HG03520 (cell line): ENCODE data around the gene SHC1.

ENCODE experiments used
- ATAC-seq: cut with Tn5 transposase; IDR thresholded peaks from one replicate; pipeline ENCODE4 v1.9.1; 2021; ENCODE audit warnings: mild to moderate bottlenecking, moderate library complexity; ENCODE audit not compliant: unreplicated experiment

SHC1 gene

DNA sequence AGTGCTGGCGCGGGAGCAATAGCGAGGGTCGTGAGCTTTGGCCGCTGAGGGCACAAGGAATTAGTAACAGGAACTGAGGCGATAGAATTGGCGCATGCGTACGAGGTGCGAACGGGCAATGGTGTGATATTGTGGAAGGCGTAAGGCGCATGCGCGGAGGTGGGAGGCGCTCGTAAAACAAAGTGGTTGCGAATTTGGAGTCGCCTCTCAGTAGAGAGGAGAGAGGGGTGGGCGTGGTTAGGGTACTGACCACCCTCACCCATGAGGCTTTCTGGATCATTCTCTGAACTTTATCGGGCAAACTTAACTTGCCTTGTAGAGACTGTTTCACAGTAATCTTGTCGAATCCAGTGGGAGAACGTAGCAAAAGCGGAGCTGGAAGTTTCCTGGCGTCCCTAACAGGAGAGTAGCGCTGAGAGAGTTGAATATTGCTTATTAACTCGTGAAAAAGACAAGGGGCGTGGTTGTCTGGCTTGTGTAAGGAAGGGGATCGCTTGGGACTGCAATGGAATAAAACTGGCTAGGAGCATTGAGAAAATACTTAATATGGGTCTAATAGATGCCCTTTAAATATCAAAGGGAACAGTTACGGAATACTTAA lies 4.4 kb upstream of the SHC1 start:
- ATAC-seq, result peak; percentile 38

DNA sequence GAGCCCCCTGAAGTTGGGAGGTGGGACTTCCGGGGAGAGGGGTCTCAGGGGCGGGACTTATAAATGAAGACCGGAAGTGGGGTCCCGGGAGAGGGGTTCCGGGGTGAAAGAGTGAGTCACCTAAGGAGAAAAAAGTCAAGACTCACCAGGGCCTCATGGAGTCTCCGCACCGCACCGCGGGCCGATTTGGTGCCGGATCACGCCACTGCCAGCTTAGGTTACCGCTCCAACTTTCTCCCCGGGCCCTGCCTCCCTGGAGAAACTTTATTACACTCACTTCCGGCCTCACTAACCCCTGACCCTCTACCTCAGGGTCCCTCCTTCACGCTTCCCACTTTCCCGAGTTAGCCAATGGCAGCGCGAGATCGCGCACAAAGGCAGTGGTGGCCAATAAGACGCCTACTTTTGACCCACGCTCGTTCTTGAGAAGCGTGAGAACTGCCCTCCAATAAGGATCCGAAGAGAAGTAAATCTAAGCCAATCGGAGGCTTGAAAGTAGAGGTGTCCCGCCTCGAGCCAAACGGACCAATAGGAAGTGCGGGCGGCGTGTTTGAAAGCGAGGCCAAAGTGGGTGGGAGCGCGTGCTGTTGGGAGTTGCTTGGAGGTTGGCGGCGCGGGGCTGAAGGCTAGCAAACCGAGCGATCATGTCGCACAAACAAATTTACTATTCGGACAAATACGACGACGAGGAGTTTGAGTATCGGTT lies 3.7 kb upstream of the SHC1 start, which contains the start of gene CKS1B:
Gene CKS1B, plus strand, starts transcription at position 580 of the 706 bp plus-strand sequence. Its CDS starts 65 bp downstream, at position 645.
- peak; percentile 70 for ATAC-seq

DNA sequence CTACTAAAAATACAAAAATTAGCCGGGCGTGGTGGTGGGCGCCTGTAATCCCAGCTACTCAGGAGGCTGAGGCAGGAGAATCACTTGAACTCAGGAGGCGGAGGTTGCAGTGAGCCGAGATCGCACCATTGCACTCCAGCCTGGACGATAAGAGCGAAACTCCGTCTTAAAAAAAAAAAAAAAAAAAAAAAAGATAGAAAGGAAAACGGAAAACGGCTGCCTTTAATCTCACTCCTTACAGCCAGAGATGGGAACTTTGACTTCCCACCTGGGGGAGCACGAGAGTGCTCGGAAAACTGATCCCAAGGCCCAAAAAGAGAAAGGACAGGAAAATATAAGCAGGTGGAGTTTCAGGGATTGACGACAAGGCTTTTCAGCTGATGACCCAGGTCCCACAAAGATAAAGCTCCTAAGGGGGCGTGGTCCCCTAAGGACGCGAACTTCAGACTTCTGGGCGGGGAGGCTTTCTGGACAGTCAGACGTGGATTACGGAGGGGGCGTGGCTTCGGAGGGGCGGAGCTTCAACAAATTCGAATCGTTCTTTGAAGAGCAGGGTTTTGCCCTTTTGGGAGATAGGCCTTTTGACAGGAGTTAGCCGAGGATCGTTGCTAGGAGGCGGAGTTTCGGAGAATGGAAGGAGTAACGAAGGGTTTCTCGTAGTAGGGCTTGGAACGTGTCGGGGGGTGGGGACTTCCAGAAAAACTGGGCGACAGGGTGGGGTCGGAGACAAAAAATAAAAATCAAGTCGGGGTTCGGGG lies 3.0 kb upstream of the SHC1 start:
- no peak for ATAC-seq

DNA sequence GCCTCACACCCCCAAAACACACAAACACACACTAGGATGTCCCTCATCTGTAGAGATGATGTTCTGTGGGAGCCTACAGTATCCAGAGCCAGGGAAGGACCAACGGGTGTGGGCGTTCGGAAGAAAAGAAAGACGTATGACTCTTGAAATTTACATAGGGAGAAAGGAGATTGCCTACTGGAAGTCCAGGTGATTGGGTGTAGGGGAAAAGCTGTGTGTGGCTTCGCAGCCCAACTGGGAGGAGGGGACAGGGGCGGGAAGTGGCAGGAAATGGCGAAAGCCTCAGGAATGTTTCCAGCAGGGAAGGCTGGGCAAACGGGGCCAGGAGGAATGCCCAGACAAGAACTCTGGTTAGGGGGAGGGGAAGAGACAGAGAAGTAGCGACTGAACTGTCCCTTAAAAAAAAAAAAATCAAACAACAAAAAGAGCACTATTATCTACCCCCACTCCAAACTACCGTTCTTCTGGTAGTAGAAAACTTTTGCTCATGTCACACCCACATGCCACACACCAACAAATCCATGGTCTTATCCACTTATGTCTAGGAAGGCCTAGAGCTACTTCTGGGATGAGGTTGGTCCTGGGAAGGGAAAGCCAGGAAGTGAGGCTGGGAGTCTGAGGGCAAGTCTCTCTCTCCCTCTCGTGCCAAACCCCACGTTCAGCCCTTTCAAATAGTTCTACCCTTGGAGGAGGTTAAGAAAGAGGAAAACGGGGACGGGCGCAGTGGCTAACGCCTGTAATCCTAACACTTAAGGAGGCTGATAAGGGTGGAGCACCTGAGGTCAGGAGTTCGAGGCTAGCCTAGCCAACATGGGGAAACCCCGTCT lies 2.2 kb upstream of the SHC1 start:
- ATAC-seq, result no peak

DNA sequence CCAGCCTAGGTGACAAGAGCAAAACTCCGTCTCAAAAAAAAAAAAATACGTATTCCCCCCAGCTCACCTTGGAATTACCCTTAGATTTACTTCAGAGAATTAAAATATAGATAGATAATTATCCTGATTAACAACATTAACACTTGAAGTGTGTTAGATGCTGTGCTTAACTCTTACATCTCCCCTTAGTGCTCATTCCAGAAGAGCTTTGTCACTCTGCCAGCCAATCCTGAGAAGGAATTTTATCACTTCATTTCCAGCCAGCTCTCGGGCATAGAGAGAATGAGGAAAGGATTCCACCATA lies 1.6 kb upstream of the SHC1 start:
- ATAC-seq, result no peak

DNA sequence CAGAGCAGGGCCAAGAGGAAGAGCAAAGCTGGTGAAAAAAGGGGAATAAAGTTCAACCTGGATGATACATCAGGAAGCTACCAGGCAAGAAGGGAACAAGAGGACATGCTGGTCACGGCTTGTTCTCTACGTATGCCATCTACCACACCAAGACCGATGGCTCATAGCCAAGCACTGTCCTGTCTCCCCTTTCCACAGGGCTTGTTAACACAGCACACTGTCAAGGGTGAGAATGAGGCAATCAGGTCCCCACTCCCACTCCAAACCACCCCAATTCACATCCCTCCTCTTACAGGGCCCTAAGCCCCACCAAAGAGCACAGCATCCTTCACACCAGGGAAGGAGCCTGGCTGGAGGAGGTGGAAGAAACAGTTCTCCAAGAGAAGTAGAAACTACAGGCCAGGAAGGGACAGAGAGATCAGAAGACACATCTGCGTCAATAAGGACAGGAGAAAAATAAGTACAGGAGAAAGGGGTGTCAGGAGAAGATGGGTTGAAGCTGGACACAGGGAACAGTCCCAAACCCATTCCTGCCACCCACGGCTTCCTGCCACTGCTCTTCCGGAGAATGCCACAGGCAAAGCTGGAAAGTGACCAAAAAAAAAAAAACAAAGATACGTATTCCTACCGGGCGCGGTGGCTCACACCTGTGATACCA lies 923 bp upstream of the SHC1 start:
- ATAC-seq, result no peak

DNA sequence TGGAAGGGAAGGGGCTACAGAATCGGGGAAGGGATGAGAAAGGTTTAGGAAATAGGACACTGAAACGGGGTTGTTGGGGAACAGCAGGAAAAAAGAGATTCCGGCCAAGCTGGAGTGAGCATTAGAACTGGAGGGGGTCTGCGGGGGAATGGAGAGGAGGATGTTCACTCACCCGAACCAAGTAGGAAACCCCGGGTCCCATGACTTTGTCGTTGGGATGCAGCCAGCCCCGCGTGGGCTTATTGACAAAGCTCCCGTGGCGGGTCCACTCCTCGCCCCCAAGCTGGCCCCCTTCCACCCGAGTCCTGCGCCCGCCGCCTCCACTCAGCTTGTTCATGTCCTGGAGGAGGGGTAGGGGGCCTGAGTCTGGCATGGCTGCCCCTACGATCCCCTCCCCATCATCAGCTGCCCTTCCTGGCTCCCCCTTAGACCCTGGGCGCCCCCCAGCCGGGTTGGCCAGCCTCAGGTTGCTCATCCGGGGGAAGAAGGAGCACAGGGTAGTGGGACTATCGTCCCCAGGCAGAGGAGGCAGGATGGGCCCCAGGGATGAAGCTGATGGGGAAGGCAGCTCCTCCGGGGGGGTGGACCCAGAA lies 591 bp downstream of the SHC1 start:
- ATAC-seq, result no peak

DNA sequence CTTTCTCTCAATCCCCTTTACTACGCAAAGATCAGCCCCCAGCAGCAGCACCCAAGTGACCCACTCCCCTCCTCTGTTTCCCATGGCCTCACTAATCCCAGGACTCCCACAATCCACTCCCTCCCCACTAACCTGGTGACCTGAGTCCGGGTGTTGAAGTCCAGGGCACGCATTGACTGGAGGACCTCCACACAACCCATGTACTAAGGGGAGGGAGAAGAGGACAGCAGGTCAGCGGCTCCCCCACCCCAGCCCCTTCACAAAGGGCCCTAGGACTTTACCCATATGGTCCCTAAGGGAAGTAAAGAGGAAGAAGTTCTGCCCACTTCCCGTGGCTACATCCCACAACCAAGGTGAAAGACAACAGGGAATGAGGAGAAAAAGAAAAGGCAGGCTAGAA lies 1.3 kb downstream of the SHC1 start:
- no peak for ATAC-seq

DNA sequence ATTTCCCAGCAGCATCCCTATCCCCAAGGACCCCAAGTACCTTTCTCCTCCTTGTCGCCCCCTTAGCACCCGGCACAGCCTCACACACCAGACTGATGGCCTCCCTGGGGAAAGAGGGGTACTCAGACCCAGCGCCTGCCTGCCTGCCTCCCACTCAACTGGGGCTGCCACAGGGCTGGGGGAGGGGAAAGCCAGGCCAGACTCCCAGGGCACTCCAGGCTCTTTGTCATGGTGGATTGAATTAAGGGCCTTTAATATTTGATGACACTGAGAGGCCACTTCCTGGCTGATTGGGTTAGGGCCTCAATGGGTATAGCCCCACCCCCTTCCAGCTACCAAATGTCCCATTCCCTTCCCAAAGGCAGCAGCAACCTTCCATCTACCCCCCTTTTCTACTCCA lies 1.8 kb downstream of the SHC1 start:
- ATAC-seq, result no peak

DNA sequence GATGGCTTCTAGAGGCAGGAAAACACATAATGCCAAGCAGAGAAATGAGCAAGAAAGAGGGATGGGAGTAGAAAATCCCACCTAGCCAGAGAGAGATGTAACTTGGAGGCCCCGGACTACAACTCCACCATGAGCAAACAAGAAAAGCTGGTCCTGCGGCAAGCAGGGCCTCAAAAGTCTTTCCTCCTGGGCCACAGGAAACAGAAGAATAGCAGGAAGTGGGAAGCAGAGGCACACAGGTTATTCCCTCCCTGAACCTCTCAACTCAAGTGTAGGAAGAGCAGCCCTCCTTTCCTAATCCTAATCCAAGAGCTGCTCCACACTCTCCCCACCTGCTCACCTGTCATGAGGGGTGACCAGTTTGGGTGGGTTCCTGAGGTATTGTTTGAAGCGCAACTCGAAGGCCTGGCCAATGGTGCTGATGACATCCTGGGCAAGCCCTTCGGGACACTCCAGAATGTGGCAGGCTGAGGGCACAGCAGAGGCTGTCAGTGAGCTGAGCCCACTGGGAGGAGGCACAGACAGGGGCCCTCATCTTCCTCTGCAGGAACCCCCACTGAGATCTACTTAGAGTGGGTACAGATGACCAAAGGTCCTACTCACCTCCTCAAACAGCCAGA lies 3.1 kb downstream of the SHC1 start:
- ATAC-seq, result no peak

DNA sequence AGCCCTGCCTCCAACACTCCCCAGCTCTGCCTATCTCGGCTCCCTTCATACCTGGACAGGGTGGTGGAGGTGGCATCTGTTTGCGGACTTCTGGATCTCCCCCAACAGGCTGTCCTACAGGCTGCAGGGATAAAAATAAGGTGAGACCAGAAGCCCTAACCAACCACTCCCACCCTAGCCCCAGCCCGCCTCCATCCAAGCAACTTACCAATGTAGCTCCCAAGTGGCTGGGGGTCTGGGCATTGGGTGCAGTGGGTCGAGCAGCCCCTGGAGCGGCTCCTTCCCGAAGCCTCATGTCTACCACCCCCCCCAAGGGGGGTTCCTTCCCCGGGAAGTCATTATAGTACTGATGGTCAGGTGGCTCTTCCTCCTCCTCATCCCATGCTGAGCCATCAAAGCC lies 4.4 kb downstream of the SHC1 start:
- ATAC-seq, result no peak

DNA sequence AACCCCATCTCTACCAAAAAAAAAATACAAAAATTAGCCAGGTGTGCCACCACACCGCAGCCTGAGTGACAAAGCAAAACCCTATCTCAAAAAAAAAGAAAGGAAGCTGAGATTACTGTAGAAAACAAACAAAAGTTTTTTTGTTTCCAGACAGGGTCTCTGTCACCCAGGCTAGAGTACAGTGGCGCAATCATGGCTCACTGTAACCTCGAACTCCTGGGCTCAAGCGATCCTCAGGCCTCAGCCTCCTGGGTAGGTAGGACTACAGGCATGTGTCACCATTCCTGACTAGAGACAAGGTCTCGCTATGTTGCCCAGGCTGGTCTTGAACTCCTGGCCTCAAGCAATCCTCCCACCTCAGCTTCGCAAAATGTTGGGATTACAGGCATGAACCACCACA lies 6.2 kb downstream of the SHC1 start:
- no peak for ATAC-seq

DNA sequence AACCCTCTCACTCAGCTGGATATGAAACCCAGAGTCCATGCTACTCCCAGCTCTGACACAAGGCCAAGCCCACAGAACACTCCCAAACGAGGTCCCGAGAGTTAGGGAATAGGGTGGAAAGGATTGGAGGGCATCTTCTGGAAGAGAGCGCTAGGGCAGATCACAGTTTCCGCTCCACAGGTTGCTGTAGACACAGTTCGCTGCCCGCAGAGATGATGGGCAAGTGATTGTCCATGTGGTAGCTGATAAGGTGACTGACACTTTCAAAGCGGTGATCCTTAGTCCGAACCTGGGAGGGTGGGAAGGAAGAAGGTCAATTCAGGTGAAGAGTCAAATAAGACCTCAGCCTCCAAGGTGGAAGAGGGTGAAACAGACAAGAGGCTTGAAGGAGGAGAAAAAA lies 6.9 kb downstream of the SHC1 start:
- no peak for ATAC-seq

DNA sequence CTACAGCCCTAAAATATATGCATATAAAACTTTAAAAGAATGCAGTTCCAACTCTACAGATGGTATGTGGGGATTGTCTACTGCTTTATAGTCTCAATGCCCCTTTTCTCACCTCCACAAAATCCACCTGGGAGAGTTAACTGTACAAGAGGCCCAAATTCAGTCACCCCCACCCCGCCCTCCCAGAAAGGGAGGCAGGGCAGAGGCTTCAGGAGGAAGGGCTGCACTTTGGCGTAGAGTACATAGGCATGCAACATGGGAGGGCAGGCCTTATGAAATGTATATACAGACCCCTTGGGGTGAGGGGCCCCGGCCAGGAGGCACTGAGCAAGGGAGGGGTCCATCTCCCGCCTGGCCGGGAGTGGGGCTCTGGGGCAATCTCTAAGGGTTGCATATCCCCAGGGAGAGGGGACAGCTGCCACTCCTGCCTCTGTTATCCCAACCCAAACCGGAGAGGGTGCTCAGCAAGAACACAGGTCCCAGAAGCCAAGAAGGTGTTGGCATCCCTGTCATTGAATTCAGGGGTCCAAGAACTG lies 7.7 kb downstream of the SHC1 start:
- ATAC-seq, result no peak

DNA sequence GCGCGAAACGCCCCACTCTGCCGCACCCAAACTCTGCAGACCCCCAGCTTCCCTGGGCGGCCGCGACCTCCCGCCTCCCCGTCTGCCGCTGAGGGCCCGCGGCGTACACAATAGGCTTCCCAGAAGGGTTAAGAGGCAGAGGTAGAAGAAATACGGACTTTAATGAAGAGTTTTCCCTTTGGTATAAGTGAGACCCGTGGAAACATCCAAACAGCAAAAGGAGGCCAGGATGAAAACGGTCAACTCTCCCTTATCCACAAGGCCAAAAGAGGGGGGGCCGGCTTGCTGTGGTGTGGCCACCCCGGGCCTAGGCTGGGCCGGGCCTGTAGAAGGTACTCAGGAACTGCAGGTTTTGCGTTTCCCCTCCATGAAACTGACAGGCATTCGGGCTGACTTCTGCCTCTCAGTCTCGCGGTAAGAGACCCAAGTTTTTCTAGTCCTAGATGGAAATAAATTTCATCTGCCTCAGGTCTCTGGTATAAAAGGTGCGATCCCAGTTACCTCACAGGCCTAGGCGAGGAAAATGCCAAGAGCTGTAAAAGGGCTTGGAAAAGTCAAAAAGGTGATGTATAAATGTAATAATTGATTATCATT lies 8.3 kb downstream of the SHC1 start:
- no peak for ATAC-seq

DNA sequence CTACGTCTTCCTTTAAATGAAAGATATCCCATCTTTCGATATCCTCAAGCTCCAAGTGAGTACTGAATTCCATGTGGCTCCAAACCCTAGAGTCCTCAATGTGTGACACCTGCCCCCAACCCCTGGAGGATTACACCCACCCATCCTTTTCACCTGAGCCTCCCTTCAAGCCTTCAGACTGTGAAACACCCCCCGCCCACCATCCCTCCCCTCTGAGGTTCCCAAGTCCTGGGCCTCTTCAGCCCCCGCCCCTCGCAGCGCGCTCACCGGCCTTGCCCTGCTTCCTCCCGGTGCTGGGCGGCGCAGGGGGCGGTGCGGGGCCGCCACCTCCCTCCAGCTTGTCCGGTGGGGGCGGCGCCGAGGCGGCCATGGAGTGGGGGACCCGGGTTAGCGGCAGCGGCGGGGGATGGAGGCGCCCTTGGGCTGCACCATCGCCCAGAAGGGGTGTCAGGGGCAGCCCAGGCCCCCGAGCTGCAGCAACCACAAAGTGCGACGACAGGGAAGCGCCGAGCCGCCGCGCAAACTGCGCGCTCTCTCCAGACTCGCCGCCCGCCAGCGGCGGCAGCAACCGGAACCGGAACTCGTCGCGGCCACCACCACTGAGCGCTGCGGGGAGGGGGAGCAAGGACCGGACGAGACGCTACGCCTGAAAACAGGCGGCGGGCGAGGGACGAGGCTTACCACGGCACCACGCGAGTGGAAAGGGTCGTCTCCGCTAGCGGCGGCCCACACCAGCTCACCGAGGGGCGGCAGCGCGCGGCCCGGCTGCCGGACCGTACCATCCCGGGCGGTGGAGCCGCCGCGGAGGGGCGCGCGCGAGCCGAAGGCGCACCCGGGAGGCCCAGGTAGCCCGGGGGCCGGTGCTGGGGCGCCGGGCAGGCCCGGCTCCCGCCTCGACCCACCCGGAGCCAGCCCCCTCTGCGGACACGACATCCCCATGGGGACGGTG lies 9.1 kb downstream of the SHC1 start, which contains the start of gene PYGO2:
Gene PYGO2, minus strand, starts transcription at position 576 of the 949 bp plus-strand sequence. Its CDS starts 206 bp downstream, at position 370.
- peak; percentile 67 for ATAC-seq

DNA sequence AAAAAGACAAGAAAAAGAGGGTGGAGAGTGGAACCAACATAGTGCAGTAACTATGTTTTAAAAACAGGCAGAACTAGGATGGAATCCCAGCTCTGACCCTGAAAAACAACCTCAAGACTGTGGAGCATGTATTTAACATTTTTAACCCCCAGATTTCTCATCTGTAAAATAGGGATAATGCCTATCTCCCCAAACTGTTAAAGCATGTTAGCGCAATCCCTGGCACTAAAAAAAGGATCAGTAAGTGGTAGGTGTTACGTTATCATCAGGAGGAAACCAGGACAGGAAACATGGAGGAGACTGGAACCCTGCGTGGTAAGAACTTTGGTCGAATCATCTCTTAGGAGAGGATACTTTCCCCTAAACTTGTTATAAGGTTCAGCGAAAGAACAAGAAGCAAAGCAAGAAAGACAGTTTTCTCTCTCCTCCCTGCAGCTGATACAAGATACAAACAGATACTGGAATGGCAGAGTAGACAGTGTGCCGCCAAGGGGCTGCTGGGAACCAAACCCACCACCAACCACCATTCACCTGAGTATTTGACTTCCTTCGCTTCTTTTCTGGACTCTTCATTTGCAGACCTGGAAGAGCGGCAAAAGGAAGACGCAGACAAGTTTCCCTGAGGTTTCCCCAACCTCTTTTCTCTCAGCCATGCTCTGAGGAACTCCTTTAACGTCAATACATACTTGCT lies 10.0 kb downstream of the SHC1 start:
- ATAC-seq, result no peak

DNA sequence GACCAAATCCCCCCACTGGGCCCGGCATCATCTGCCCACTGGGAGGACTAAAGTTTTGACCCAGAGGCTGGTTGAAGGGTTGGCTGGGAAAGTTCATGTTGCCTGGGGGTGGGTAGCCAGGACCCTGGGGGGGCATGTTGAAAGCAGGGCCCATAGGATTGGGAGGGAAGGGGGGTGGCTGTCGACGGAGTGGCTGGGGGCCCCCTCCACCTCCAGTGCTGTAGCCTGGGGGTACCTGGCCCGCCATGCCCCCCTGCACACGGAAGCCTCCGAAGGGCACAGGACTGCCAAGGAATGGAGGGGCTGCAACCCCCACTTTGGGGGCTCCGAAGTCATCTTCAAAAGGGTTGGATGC lies 11.1 kb downstream of the SHC1 start:
- ATAC-seq, result no peak
